ENCODE data around the gene COPS7A.

COPS7A gene

GRCh38 chr12:6752921-6753771 is 29.3 kb downstream of the COPS7A start, which contains the start of gene MLF2:
TSS of gene MLF2 (minus strand) at chr12:6753141. CDS start at chr12:6752334, 807 bp downstream.
- TF ChIP-seq, protein P1, sequence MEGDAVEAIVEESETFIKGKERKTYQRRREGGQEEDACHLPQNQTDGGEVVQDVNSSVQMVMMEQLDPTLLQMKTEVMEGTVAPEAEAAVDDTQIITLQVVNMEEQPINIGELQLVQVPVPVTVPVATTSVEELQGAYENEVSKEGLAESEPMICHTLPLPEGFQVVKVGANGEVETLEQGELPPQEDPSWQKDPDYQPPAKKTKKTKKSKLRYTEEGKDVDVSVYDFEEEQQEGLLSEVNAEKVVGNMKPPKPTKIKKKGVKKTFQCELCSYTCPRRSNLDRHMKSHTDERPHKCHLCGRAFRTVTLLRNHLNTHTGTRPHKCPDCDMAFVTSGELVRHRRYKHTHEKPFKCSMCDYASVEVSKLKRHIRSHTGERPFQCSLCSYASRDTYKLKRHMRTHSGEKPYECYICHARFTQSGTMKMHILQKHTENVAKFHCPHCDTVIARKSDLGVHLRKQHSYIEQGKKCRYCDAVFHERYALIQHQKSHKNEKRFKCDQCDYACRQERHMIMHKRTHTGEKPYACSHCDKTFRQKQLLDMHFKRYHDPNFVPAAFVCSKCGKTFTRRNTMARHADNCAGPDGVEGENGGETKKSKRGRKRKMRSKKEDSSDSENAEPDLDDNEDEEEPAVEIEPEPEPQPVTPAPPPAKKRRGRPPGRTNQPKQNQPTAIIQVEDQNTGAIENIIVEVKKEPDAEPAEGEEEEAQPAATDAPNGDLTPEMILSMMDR (IDR thresholded peaks at IDR 0.05; ENCODE audit: borderline replicate concordance, insufficient read depth, low read depth, low read length) = peak; percentile 91; the same call in 1 of the 2 replicates
- H3K4me3 ChIP-seq (ENCODE audit: low read depth, low read length) = peak within 1 kb of the TSS; percentile 87

GRCh38 chr12:6753772-6754356 is 30.0 kb downstream of the COPS7A start:
- TF ChIP-seq, protein P1 (IDR thresholded peaks at IDR 0.05; ENCODE audit: borderline replicate concordance, insufficient read depth, low read depth, low read length) = no peak; the same call in 1 of the 2 replicates
- no peak overlapping the region for H3K4me3 ChIP-seq (ENCODE audit: low read depth, low read length)

- no peak overlapping the region for H3K4me3 ChIP-seq (ENCODE audit: low read depth, low read length)
- TF ChIP-seq, protein P1 (IDR thresholded peaks at IDR 0.05; ENCODE audit: borderline replicate concordance, insufficient read depth, low read depth, low read length) = no peak
These were observed 30.6 kb downstream of the COPS7A start for GRCh38 chr12:6754411-6754810.

GRCh38 chr12:6757028-6757690 is 33.3 kb downstream of the COPS7A start:
- TF ChIP-seq, protein P1 (IDR thresholded peaks at IDR 0.05; ENCODE audit: borderline replicate concordance, insufficient read depth, low read depth, low read length) = no peak
- H3K4me3 ChIP-seq (ENCODE audit: low read depth, low read length) = no peak overlapping the region

DNA sequence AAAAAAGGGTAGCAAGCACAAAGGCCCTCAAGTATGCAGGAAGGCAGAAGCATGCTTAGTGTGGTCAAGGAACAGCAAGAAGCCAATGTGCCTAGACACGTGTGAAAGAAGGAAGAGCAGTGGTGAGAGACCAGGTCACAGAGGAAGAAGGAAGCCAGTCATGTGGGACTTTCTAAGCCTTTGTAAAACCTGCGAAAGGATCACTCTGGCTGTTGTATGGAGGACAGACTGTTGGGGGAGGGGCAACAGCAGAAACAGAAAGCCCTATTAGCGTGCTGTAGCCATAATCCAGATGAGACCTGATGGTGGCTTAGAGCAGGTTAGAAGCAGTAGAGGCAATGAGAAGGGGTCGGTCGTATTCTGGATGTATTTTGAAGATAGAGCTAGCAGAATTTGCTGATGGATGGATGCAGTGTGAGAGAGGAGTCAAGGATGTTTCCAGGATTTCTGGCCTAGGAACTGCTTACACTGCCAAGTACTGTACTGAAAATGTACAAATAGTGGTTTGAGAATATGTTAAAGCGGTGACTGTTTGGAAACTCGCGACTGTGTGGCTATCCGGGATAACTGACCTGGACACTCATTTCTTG is 34.8 kb downstream of the COPS7A start:
- TF ChIP-seq, protein P1 (IDR thresholded peaks at IDR 0.05; ENCODE audit: borderline replicate concordance, insufficient read depth, low read depth, low read length) = no peak
- no peak overlapping the region for H3K4me3 ChIP-seq (ENCODE audit: low read depth, low read length)

GRCh38 chr12:6759741-6760140 is 35.9 kb downstream of the COPS7A start:
- TF ChIP-seq, protein P1 (IDR thresholded peaks at IDR 0.05; ENCODE audit: borderline replicate concordance, insufficient read depth, low read depth, low read length) = no peak

More at GRCh38 chr12:6759741-6760140, 35.9 kb downstream of the COPS7A start:
- H3K4me3 ChIP-seq (ENCODE audit: low read depth, low read length) = no peak overlapping the region
